ENCODE data around the gene AKT1S1.

Gene AKT1S1

GRCh38 chr19:49858088-49858985, 18.8 kb downstream of the AKT1S1 start:
- no peak overlapping the region for H3K4me3 Mint-ChIP-seq
- peaks cover 9% of the 10 kb centered on the region for H3K4me1 Mint-ChIP-seq (ENCODE audit: low read depth)
- H3K27ac Mint-ChIP-seq, result peak overlapping the region; percentile 33
- H3K27me3 Mint-ChIP-seq, result no peaks in the 10 kb centered on the region
- peaks cover 78% of the 10 kb centered on the region for H3K36me3 Mint-ChIP-seq (ENCODE audit: low read depth)
- DNase-seq, result no peak
- H3K9me3 Mint-ChIP-seq, result no peaks in the 10 kb centered on the region

- no peak for DNase-seq
- Mint-ChIP-seq H3K27ac (peak overlapping the region; percentile 38), H3K9me3 (no peaks in the 10 kb centered on the region), H3K27me3 (no peaks in the 10 kb centered on the region), H3K4me1 (ENCODE audit: low read depth) (peaks cover 11% of the 10 kb centered on the region), H3K36me3 (ENCODE audit: low read depth) (peaks cover 74% of the 10 kb centered on the region), H3K4me3 (no peak overlapping the region)
Observed at GRCh38 chr19:49857838-49858087, 19.4 kb downstream of the AKT1S1 start.

GRCh38 chr19:49857061-49857837, 19.9 kb downstream of the AKT1S1 start:
- Mint-ChIP-seq H3K27ac (peak overlapping the region; percentile 38), H3K9me3 (no peaks in the 10 kb centered on the region), H3K4me1 (ENCODE audit: low read depth) (peaks cover 16% of the 10 kb centered on the region), H3K27me3 (no peaks in the 10 kb centered on the region), H3K4me3 (no peak overlapping the region), H3K36me3 (ENCODE audit: low read depth) (peaks cover 75% of the 10 kb centered on the region)
- no peak for DNase-seq

GRCh38 chr19:49856574-49857021, 20.6 kb downstream of the AKT1S1 start:
- Mint-ChIP-seq H3K36me3 (ENCODE audit: low read depth) (peaks cover 72% of the 10 kb centered on the region), H3K9me3 (no peaks in the 10 kb centered on the region), H3K27me3 (no peaks in the 10 kb centered on the region), H3K4me1 (ENCODE audit: low read depth) (peaks cover 21% of the 10 kb centered on the region), H3K4me3 (no peak overlapping the region), H3K27ac (peak overlapping the region; percentile 88)
- no peak for DNase-seq

- no peaks in the 10 kb centered on the region for H3K9me3 Mint-ChIP-seq
- H3K4me3 Mint-ChIP-seq, result peak overlapping the region; percentile 23
- peak overlapping the region; percentile 88 for H3K27ac Mint-ChIP-seq
- peak; percentile 34 for DNase-seq
- H3K27me3 Mint-ChIP-seq, result no peaks in the 10 kb centered on the region
- H3K36me3 Mint-ChIP-seq (ENCODE audit: low read depth), result peaks cover 68% of the 10 kb centered on the region
- peaks cover 21% of the 10 kb centered on the region for H3K4me1 Mint-ChIP-seq (ENCODE audit: low read depth)
Observed at GRCh38 chr19:49855676-49856573, 21.2 kb downstream of the AKT1S1 start.

GRCh38 chr19:49855277-49855675, 21.9 kb downstream of the AKT1S1 start:
- Mint-ChIP-seq H3K27ac (peak overlapping the region; percentile 88), H3K9me3 (no peaks in the 10 kb centered on the region), H3K4me3 (peak overlapping the region; percentile 23), H3K36me3 (ENCODE audit: low read depth) (peaks cover 64% of the 10 kb centered on the region), H3K4me1 (ENCODE audit: low read depth) (peaks cover 21% of the 10 kb centered on the region), H3K27me3 (no peaks in the 10 kb centered on the region)
- DNase-seq, result no peak

- Mint-ChIP-seq H3K36me3 (ENCODE audit: low read depth) (peaks cover 64% of the 10 kb centered on the region), H3K9me3 (peaks cover 5% of the 10 kb centered on the region), H3K4me3 (no peak overlapping the region), H3K27ac (no peak overlapping the region), H3K4me1 (ENCODE audit: low read depth) (peaks cover 28% of the 10 kb centered on the region), H3K27me3 (no peaks in the 10 kb centered on the region)
- peak; percentile 40 for DNase-seq
Observed at GRCh38 chr19:49854378-49855263, 22.5 kb downstream of the AKT1S1 start.

- Mint-ChIP-seq H3K27me3 (no peaks in the 10 kb centered on the region), H3K36me3 (ENCODE audit: low read depth) (peaks cover 57% of the 10 kb centered on the region), H3K27ac (peak overlapping the region; percentile 59), H3K9me3 (peaks cover 9% of the 10 kb centered on the region), H3K4me3 (peak overlapping the region; percentile 8), H3K4me1 (ENCODE audit: low read depth) (peaks cover 33% of the 10 kb centered on the region)
- DNase-seq, result peak; percentile 35
Observed at GRCh38 chr19:49853852-49854377, 23.2 kb downstream of the AKT1S1 start.

GRCh38 chr19:49852631-49853126, 24.5 kb downstream of the AKT1S1 start:
- Mint-ChIP-seq H3K9me3 (peaks cover 10% of the 10 kb centered on the region), H3K4me3 (peak overlapping the region; percentile 76), H3K27ac (peak overlapping the region; percentile 75), H3K36me3 (ENCODE audit: low read depth) (peaks cover 44% of the 10 kb centered on the region), H3K27me3 (no peaks in the 10 kb centered on the region), H3K4me1 (ENCODE audit: low read depth) (peaks cover 43% of the 10 kb centered on the region)
- no peak for DNase-seq

- H3K27ac Mint-ChIP-seq, result peak overlapping the region; percentile 75
- H3K9me3 Mint-ChIP-seq, result peaks cover 10% of the 10 kb centered on the region
- peaks cover 34% of the 10 kb centered on the region for H3K36me3 Mint-ChIP-seq (ENCODE audit: low read depth)
- peaks cover 45% of the 10 kb centered on the region for H3K4me1 Mint-ChIP-seq (ENCODE audit: low read depth)
- H3K27me3 Mint-ChIP-seq, result no peaks in the 10 kb centered on the region
- H3K4me3 Mint-ChIP-seq, result peak overlapping the region; percentile 76
- DNase-seq, result peak; percentile 53
Observed at GRCh38 chr19:49851456-49852259, 25.5 kb downstream of the AKT1S1 start.

- H3K36me3 Mint-ChIP-seq (ENCODE audit: low read depth), result peaks cover 25% of the 10 kb centered on the region
- peak; percentile 94 for DNase-seq
- peak within 1 kb of the TSS; percentile 97 for H3K27ac Mint-ChIP-seq
- peak within 1 kb of the TSS; percentile 85 for H3K4me3 Mint-ChIP-seq
- peaks cover 10% of the 10 kb centered on the region for H3K9me3 Mint-ChIP-seq
- no peaks in the 10 kb centered on the region for H3K27me3 Mint-ChIP-seq
- H3K4me1 Mint-ChIP-seq (ENCODE audit: low read depth), result peaks cover 45% of the 10 kb centered on the region
Observed at GRCh38 chr19:49850487-49851342, 26.4 kb downstream of the AKT1S1 start, which contains the start of gene PTOV1. Gene PTOV1, plus strand, starts transcription at chr19:49851159.

- peak overlapping the region; percentile 97 for H3K27ac Mint-ChIP-seq
- H3K4me3 Mint-ChIP-seq, result peak overlapping the region; percentile 85
- peaks cover 20% of the 10 kb centered on the region for H3K36me3 Mint-ChIP-seq (ENCODE audit: low read depth)
- H3K27me3 Mint-ChIP-seq, result no peaks in the 10 kb centered on the region
- peaks cover 10% of the 10 kb centered on the region for H3K9me3 Mint-ChIP-seq
- peaks cover 45% of the 10 kb centered on the region for H3K4me1 Mint-ChIP-seq (ENCODE audit: low read depth)
- DNase-seq, result no peak
Observed at GRCh38 chr19:49850221-49850486, 27.0 kb downstream of the AKT1S1 start.

All from activated T-cell treated with anti-CD3 and anti-CD28 coated beads, Interleukin-2, amount 50 U/mL, for 24 hours (primary cell).